ENCODE measurements around the gene CTAGE8. TPM values are rescaled to one million over a fixed set of nuclear protein-coding genes. Genes with fewer than 3 reads are reported as not detected.
"Not testable (repeated sequence)": the region's sequence is repeated elsewhere in the genome, so short reads cannot be mapped to it uniquely, and the experiment has no call there.

The CTAGE8 gene, protein sequence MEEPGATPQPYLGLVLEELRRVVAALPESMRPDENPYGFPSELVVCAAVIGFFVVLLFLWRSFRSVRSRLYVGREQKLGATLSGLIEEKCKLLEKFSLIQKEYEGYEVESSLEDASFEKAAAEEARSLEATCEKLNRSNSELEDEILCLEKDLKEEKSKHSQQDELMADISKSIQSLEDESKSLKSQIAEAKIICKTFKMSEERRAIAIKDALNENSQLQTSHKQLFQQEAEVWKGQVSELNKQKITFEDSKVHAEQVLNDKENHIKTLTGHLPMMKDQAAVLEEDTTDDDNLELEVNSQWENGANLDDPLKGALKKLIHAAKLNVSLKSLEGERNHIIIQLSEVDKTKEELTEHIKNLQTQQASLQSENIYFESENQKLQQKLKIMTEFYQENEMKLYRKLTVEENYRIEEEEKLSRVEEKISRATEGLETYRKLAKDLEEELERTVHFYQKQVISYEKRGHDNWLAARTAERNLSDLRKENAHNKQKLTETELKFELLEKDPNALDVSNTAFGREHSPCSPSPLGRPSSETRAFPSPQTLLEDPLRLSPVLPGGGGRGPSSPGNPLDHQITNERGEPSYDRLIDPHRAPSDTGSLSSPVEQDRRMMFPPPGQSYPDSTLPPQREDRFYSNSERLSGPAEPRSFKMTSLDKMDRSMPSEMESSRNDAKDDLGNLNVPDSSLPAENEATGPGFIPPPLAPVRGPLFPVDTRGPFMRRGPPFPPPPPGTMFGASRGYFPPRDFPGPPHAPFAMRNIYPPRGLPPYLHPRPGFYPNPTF
- under 1 TPM in 3 of 8 experiments, not detected in 5; 0.29 to 0.38 (median 0.36) TPM for total RNA-seq

DNA sequence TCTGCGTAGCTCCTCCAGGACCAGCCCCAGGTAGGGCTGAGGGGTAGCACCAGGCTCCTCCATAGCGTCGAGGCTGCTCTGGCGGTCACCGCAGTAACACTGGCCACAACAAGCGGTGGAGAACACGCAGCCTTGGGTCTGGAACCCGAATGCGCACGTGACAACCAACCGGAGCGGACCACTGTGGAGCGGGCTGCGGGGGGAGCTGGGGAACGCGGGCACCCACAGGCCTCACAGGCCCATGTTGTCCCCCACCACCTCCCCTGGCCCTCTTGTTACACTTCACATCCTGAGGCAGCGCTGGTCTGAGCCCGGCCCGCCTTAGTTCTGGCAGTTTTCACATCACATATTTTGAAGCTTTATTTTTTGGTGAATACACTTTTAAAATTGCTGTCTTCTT, at the start of gene CTAGE8:
Gene CTAGE8, minus strand, starts transcription at position 101 of the 400 bp plus-strand sequence. Its CDS starts 38 bp downstream, at position 63.
- H3K4me1 ChIP-seq (replicated peaks in 1 of 2); in situ Hi-C loops (cut with MboI; ENCODE audit: low pct_unique_long_range_greater_than_20kb in 2 of 9, low sequenced_read_pairs in 9 of 9, unreplicated experiment in 9 of 9); H3K27ac ChIP-seq; H3K4me3 ChIP-seq; ATAC-seq (replicated peaks in 6 of 8): not testable (repeated sequence)
- WGBS, 10 experiments = no CpG with 5 or more reads among the region's 19 CpGs

DNA sequence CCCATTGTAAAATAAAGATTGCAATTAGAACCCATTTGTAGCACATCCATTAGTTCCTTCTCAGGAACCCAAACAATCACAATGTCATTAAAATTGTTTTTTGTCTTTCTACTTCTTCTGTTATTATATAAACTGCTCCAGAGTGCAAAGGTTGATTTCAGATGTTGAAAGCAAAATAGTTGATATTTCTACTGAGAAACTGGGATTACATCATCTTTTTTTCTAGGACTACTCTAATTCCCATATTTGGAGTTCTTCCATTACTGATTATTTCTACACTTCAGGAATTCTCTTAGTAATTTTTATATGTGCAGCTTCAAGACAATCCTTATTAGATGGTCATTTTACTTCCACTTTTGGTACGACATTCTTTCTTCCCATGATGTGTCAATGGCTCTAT, 48.4 kb upstream of the CTAGE8 start:
- WGBS, 10 experiments = no CpG with 5 or more reads among the region's 1 CpG
- in situ Hi-C loops (cut with MboI; ENCODE audit: low pct_unique_long_range_greater_than_20kb in 2 of 9, low sequenced_read_pairs in 9 of 9, unreplicated experiment in 9 of 9); H3K4me3 ChIP-seq; ATAC-seq (replicated peaks in 6 of 8); H3K4me1 ChIP-seq (replicated peaks in 1 of 2); H3K27ac ChIP-seq: not testable (repeated sequence)

DNA sequence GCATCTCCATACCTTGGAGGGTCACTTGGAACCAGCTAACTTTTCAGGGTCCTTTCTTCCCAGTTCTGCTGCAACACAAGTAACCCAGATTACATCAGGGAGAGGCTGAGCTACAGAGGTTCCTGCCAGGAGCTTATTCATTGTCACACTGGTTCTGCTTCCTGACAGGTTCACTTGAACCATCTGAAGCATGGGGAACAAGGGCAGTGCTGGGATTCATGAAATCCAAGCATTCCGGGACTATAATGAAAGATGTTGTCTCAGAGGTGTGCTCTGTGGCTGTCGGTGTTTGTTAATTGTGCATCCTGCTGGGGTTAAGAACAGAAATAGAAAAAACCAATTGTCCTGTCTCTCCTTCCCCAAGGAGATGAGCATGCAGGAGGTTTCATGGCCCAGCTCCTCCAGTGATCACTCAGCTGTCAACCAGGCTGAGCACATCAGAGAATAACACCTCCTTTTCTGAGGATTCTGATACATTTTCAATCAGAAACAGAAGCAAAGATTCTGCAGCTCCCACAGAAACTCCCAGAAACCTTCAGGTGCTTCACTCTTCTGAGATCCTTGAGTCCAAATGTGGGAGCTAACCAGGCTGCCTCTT, 42.9 kb upstream of the CTAGE8 start, which contains the start of gene OR2A1:
Gene OR2A1, plus strand, starts transcription at position 548 of the 598 bp plus-strand sequence. CDS start 5,706 bp downstream, outside the sequence.
- H3K4me3 ChIP-seq; in situ Hi-C loops (cut with MboI; ENCODE audit: low pct_unique_long_range_greater_than_20kb in 2 of 9, low sequenced_read_pairs in 9 of 9, unreplicated experiment in 9 of 9); H3K4me1 ChIP-seq (replicated peaks in 1 of 2); H3K27ac ChIP-seq; ATAC-seq (replicated peaks in 6 of 8): not testable (repeated sequence)
- WGBS, 10 experiments = no CpG with 5 or more reads among the region's 2 CpGs

DNA sequence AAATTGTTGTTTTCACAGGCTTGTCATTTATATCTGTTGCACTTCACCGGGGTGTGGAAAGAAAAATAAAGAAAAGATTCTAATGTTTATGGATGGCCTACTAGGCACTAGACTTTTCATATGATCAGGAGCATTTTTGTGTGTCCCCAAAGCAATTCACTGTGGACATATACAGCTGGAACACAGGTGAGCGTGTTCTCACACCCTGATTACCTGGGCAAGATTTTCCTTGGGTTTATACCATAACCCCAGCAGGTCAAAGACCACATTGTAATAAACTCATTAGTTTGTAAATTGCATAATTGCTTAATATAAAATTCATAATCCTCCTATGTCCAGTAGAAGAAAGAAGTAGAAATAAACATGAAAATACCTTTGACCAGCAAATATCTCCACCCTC, 42.1 kb upstream of the CTAGE8 start:
- H3K27ac ChIP-seq; H3K4me3 ChIP-seq; in situ Hi-C loops (cut with MboI; ENCODE audit: low pct_unique_long_range_greater_than_20kb in 2 of 9, low sequenced_read_pairs in 9 of 9, unreplicated experiment in 9 of 9); H3K4me1 ChIP-seq (replicated peaks in 1 of 2); ATAC-seq (replicated peaks in 6 of 8): not testable (repeated sequence)
- no CpG with 5 or more reads among the region's 2 CpGs for WGBS, 10 experiments

DNA sequence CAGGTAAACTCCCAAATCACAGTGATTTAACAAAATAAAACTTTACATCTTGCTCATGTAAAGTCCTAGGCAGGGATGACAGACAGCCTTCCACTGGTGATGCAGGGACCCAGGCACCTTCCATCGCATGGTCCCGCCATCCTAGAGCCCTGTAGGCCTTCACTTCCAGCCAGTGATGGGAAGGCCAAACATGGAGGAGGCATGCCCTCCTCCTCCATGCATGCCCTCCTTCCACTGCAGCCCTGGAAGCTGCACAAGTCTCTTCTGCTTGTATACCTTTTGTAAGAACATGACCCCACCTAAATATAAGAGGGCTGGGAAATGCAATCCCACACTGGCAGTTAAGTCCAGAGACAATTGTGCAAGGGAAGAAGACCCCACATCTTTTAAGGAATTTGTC, 40.6 kb upstream of the CTAGE8 start:
- ATAC-seq (replicated peaks in 6 of 8); H3K4me3 ChIP-seq; H3K27ac ChIP-seq; in situ Hi-C loops (cut with MboI; ENCODE audit: low pct_unique_long_range_greater_than_20kb in 2 of 9, low sequenced_read_pairs in 9 of 9, unreplicated experiment in 9 of 9); H3K4me1 ChIP-seq (replicated peaks in 1 of 2): not testable (repeated sequence)
- no CpG with 5 or more reads among the region's 2 CpGs for whole genome bisulfite sequencing, 10 experiments

DNA sequence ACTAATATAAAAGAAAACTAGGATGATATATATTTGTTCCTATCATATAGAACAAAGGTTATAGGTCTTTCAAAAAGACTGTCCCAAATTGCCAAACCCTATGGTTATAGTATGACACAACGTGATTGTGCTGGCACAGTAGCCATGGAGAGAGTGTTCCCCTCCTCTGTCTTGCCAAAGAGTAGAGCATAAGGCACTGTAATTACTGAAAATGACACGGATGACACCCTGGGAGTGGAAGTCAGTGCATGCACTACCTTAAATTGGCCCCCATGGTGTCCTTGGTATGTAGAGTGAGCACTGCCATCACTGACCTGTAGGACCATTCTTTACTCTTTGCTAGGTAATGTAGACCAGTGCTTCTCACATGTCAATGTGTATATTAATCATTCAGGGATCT, 36.1 kb upstream of the CTAGE8 start:
- WGBS, 10 experiments = no CpG with 5 or more reads among the region's 2 CpGs
- H3K27ac ChIP-seq; H3K4me1 ChIP-seq (replicated peaks in 1 of 2); in situ Hi-C loops (cut with MboI; ENCODE audit: low pct_unique_long_range_greater_than_20kb in 2 of 9, low sequenced_read_pairs in 9 of 9, unreplicated experiment in 9 of 9); ATAC-seq (replicated peaks in 6 of 8); H3K4me3 ChIP-seq: not testable (repeated sequence)

GRCh38 chr7:144303607-144304006, 34.5 kb upstream of the CTAGE8 start:
- ATAC-seq (replicated peaks in 6 of 8); H3K27ac ChIP-seq; H3K4me1 ChIP-seq (replicated peaks in 1 of 2); H3K4me3 ChIP-seq; in situ Hi-C loops (cut with MboI; ENCODE audit: low pct_unique_long_range_greater_than_20kb in 2 of 9, low sequenced_read_pairs in 9 of 9, unreplicated experiment in 9 of 9): not testable (repeated sequence)
- no CpG with 5 or more reads among the region's 5 CpGs for WGBS, 10 experiments

- H3K27ac ChIP-seq; H3K4me3 ChIP-seq; H3K4me1 ChIP-seq (replicated peaks in 1 of 2); in situ Hi-C loops (cut with MboI; ENCODE audit: low pct_unique_long_range_greater_than_20kb in 2 of 9, low sequenced_read_pairs in 9 of 9, unreplicated experiment in 9 of 9): not testable (repeated sequence)
- no CpG with 5 or more reads among the region's 1 CpG for WGBS, 10 experiments
- ATAC-seq (replicated peaks in 6 of 8) = peak in 4 of 8 experiments; percentile 23 to 91 (median 58)
These were observed 33.7 kb upstream of the CTAGE8 start for GRCh38 chr7:144302578-144303303.

- no CpG with 5 or more reads among the region's 60 CpGs for WGBS, 10 experiments
These were observed 24.9 kb upstream of the CTAGE8 start for GRCh38 chr7:144293794-144294499.

GRCh38 chr7:144292384-144293161, 23.5 kb upstream of the CTAGE8 start:
- ATAC-seq (replicated peaks in 6 of 8); H3K4me1 ChIP-seq (replicated peaks in 1 of 2); H3K27ac ChIP-seq; in situ Hi-C loops (cut with MboI; ENCODE audit: low pct_unique_long_range_greater_than_20kb in 2 of 9, low sequenced_read_pairs in 9 of 9, unreplicated experiment in 9 of 9); H3K4me3 ChIP-seq: not testable (repeated sequence)
- no CpG with 5 or more reads among the region's 14 CpGs for WGBS, 10 experiments

More at GRCh38 chr7:144293794-144294499, 24.9 kb upstream of the CTAGE8 start:
- H3K4me3 ChIP-seq; in situ Hi-C loops (cut with MboI; ENCODE audit: low pct_unique_long_range_greater_than_20kb in 2 of 9, low sequenced_read_pairs in 9 of 9, unreplicated experiment in 9 of 9); H3K4me1 ChIP-seq (replicated peaks in 1 of 2); H3K27ac ChIP-seq: not testable (repeated sequence)
- peak in 3 of 8 experiments; percentile 86 to 90 (median 89) for ATAC-seq (replicated peaks in 6 of 8)

DNA sequence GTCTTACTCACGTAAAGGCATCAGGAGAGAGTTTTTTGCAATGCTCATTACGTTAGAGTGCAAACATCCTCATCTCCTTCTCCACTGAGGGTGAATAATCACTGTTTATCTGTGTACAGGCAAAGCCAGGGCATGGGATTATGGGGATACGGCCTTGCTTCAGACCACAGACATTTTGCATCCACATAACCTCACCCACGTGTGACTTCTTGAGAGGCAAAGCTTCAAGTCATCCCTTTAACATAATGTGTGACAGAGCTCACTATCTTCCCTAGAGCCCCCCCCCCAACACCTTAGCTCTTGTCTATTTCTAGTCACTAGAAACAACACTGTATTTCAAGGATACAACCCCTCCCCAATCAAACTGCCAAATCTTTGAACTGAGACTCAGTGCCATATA, 22.5 kb upstream of the CTAGE8 start:
- whole genome bisulfite sequencing, 10 experiments = no CpG with 5 or more reads among the region's 4 CpGs
- H3K27ac ChIP-seq; H3K4me1 ChIP-seq (replicated peaks in 1 of 2); in situ Hi-C loops (cut with MboI; ENCODE audit: low pct_unique_long_range_greater_than_20kb in 2 of 9, low sequenced_read_pairs in 9 of 9, unreplicated experiment in 9 of 9); H3K4me3 ChIP-seq: not testable (repeated sequence)
- peak in 2 of 8 experiments; percentile 2 to 14 for ATAC-seq (replicated peaks in 6 of 8)

Data from motor neuron (in vitro differentiated cells).